Spleen (tissue), 7 donors: ENCODE measurements around the gene PAWR.

Experiments used
- CTCF ChIP-seq, 11 experiments: fragments of 200-600 bp in 7 of 11; fragments of 450-650 bp in 4 of 11; sonication (generic) in 4 of 11; IDR thresholded peaks in 8 of 11; conservative IDR thresholded peaks in 3 of 11; 1 replicate in 7 of 11; 2 replicates in 4 of 11; pipeline versions ENCODE4 v1.4.0 to v1.8.0; 2016 to 2021; ENCODE audit warnings: antibody characterized with exemption in 11 of 11, inconsistent platforms in 4 of 11, mild to moderate bottlenecking in 1 of 11
- POLR2A ChIP-seq, 3 donors: fragments of 450-650 bp; IDR thresholded peaks; one replicate each; pipeline ENCODE4 v1.5.1; 2017; ENCODE audit warnings: antibody characterized with exemption in 3 of 3, mild to moderate bottlenecking in 1 of 3
- donor health status: DM: no; HTN: no; CAD: no; lungs with moderate emphysema.
- donor health status: DM: no; HTN: no; CAD: no.
- donor health status: DM: no; HTN: no; CAD: no.

- TF ChIP-seq POLR2A (IDR thresholded peaks at IDR 0.05) = no peak
- no peak for TF ChIP-seq CTCF (IDR thresholded peaks at IDR 0.05 in 8 of 11, conservative IDR thresholded peaks at IDR 0.05 in 3 of 11)
Observed at GRCh38 chr12:79662046-79662811, 28.5 kb downstream of the PAWR start.
